ENCODE data around the gene WIPF2. TPM values are rescaled to one million over a fixed set of nuclear protein-coding genes. Genes with fewer than 3 reads are reported as not detected.
"Not testable (repeated sequence)": the region's sequence is repeated elsewhere in the genome, so short reads cannot be mapped to it uniquely, and the experiment has no call there.

WIPF2 gene
- total RNA-seq, 1 experiment from 2014 or later, result 37.2 TPM

GRCh38 chr17:40219594-40220338, 662 bp downstream of the WIPF2 start:
- Histone ChIP-seq H3K4me1 (replicated peaks; ENCODE audit: insufficient read depth) (peaks cover 11% of the 10 kb centered on the region; the same call in 1 of the 2 replicates), H3K27me3 (ENCODE audit: insufficient read depth, low read depth) (no peaks in the 10 kb centered on the region), H3F3A (ENCODE audit: insufficient read depth, low read depth) (peaks cover 16% of the 10 kb centered on the region), H3K79me2 (ENCODE audit: low read depth) (peaks cover 41% of the 10 kb centered on the region), H2AFZ (peak overlapping the region; percentile 82), H3K4me2 (peak overlapping the region; percentile 81), H3K36me3 (ENCODE audit: low read depth) (no peaks in the 10 kb centered on the region), H3K9me3 (ENCODE audit: insufficient read depth, low read depth) (no peaks in the 10 kb centered on the region), H3K4me3 (peak overlapping the region; percentile 68), H3K9me2 (ENCODE audit: insufficient read depth) (no peaks in the 10 kb centered on the region), H4K20me1 (ENCODE audit: insufficient read depth) (peaks cover 3% of the 10 kb centered on the region), H3K27ac (peak overlapping the region; percentile 87)
- ChIA-PET POLR2A (ENCODE audit: unreplicated experiment) (interaction anchor here (0.7 to 1.0 kb wide), 5 partner anchors 64 to 514 kb away, joined by 3 to 9 read pairs (median 4); partner anchors contain the start of gene PSMD3), CTCF (interaction anchor here (0.6 to 0.7 kb wide), 3 partner anchors 62 to 69 kb away, joined by 3 to 8 read pairs (median 6); no protein-coding TSS in a partner anchor)
- TF ChIP-seq EZH2 (IDR thresholded peaks at IDR 0.05; ENCODE audit: low read depth), result no peak
- no peak for TF ChIP-seq CTCF (conservative IDR thresholded peaks at IDR 0.05)
- BruUV-seq (replicated peaks), result TSS peak; percentile 60
- DNase-seq, result peak; percentile 41 to 65
- intact Hi-C loops (cut with micrococcal nuclease; ENCODE audit: unreplicated experiment), result loop anchor here (2.0 kb wide), 1 partner anchor 63 kb away; no protein-coding TSS in a partner anchor

GRCh38 chr17:40224718-40225550, 5.8 kb downstream of the WIPF2 start:
- DNase-seq, result no peak
- H3K4me2 ChIP-seq, result no peak overlapping the region
- CTCF ChIA-PET, result no interaction called here
- no peak overlapping the region for H3K4me3 ChIP-seq
- H2AFZ ChIP-seq, result no peak overlapping the region
- POLR2A ChIA-PET (ENCODE audit: unreplicated experiment), result no interaction called here
- TF ChIP-seq EZH2 (IDR thresholded peaks at IDR 0.05; ENCODE audit: low read depth) (no peak), CTCF (conservative IDR thresholded peaks at IDR 0.05) (no peak)
- no peaks in the 10 kb centered on the region for H3K9me3 ChIP-seq (ENCODE audit: insufficient read depth, low read depth)
- H3K4me1 ChIP-seq (replicated peaks; ENCODE audit: insufficient read depth), result peaks cover 11% of the 10 kb centered on the region; the same call in 1 of the 2 replicates
- intact Hi-C loops (cut with micrococcal nuclease; ENCODE audit: unreplicated experiment), result no loop called here
- no peaks in the 10 kb centered on the region for H3K27me3 ChIP-seq (ENCODE audit: insufficient read depth, low read depth)
- peaks cover 12% of the 10 kb centered on the region for H4K20me1 ChIP-seq (ENCODE audit: insufficient read depth)
- H3K36me3 ChIP-seq (ENCODE audit: low read depth), result no peaks in the 10 kb centered on the region
- peaks cover 6% of the 10 kb centered on the region; the same call in 1 of the 2 replicates for H3F3A ChIP-seq (ENCODE audit: insufficient read depth, low read depth)
- BruUV-seq (replicated peaks), result no TSS peak
- peaks cover 77% of the 10 kb centered on the region for H3K79me2 ChIP-seq (ENCODE audit: low read depth)
- no peak overlapping the region for H3K27ac ChIP-seq
- no peaks in the 10 kb centered on the region for H3K9me2 ChIP-seq (ENCODE audit: insufficient read depth)

DNA sequence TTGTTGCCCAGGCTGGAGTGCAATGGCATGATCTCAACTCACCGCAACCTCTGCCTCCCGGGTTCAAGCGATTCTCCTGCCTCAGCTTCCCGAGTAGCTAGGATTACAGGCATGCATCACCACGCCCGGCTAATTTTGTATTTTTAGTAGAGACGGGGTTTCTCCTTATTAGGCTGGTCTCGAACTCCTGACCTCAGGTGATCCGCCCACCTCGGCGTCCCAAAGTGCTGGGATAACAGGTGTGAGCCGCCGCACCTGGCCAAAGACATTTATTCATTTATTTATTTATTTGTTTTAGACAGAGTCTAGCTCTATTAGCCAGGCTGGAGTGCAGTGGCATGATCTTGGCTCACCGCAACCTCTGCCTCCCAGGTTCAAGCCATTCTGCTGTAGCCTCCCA, 10.0 kb downstream of the WIPF2 start:
- H3K4me1 ChIP-seq (replicated peaks; ENCODE audit: insufficient read depth); H3K9me3 ChIP-seq (ENCODE audit: insufficient read depth, low read depth); BruUV-seq (replicated peaks); H3F3A ChIP-seq (ENCODE audit: insufficient read depth, low read depth); H3K4me3 ChIP-seq; H3K27me3 ChIP-seq (ENCODE audit: insufficient read depth, low read depth); H3K27ac ChIP-seq; intact Hi-C loops (cut with micrococcal nuclease; ENCODE audit: unreplicated experiment); H3K4me2 ChIP-seq; DNase-seq; H3K9me2 ChIP-seq (ENCODE audit: insufficient read depth); POLR2A ChIA-PET (ENCODE audit: unreplicated experiment); H2AFZ ChIP-seq: not testable (repeated sequence)
- Histone ChIP-seq H3K79me2 (ENCODE audit: low read depth) (peaks cover 66% of the 10 kb centered on the region), H3K36me3 (ENCODE audit: low read depth) (0 out of 2 replicates have a peak, but pooled peaks cover 12% of the 10 kb centered on the region), H4K20me1 (ENCODE audit: insufficient read depth) (peaks cover 12% of the 10 kb centered on the region)
- CTCF ChIA-PET, result interaction anchor here (0.6 kb wide), 1 partner anchor 81 kb away, joined by 3 read pairs; no protein-coding TSS in a partner anchor

All from PC-9 (cell line).